NT2/D1 (cell line): ENCODE results near the gene SYCP2L.
A peak's percentile ranks its signal among the peaks of the same experiment; 100 is the strongest.

ENCODE experiments used
- DNase-seq: peaks from one replicate; pipeline ENCODE4 v3.0.0-alpha.2; 2011; ENCODE audit warnings: low read depth, low spot score
- H3K27me3 ChIP-seq: 2 replicates; pipeline ENCODE4 v1.6.0; 2011; ENCODE audit warnings: mild to moderate bottlenecking; ENCODE audit not compliant: insufficient read length, insufficient read depth
- H3K36me3 ChIP-seq: 2 replicates; pipeline ENCODE4 v1.6.1; 2011; ENCODE audit warnings: mild to moderate bottlenecking, low read length, mixed read lengths; ENCODE audit not compliant: insufficient read depth, insufficient read length
- H3K4me1 ChIP-seq: 2 replicates; pipeline ENCODE4 v1.5.1; 2011; ENCODE audit not compliant: insufficient read depth, insufficient read length
- H3K4me3 ChIP-seq: 2 replicates; pipeline ENCODE4 v1.5.1; 2011; ENCODE audit warnings: low read depth; ENCODE audit not compliant: insufficient read length
- H3K9ac ChIP-seq: 2 replicates; pipeline ENCODE4 v1.6.0; 2011; ENCODE audit warnings: low read depth; ENCODE audit not compliant: insufficient read length
- H3K9me3 ChIP-seq: 2 replicates; pipeline ENCODE4 v1.5.1; 2011; ENCODE audit warnings: mild to moderate bottlenecking, low read length; ENCODE audit not compliant: insufficient read depth
- SUZ12 ChIP-seq: IDR thresholded peaks from 2 replicates; pipeline ENCODE4 v1.6.1; 2011; ENCODE audit not compliant: insufficient read length, insufficient read depth; ENCODE audit errors: extremely low read depth
- YY1 ChIP-seq: IDR thresholded peaks from 2 replicates; pipeline ENCODE4 v1.6.1; 2011; ENCODE audit not compliant: insufficient read length, insufficient read depth
- ZNF274 ChIP-seq: IDR thresholded peaks from 2 replicates; pipeline ENCODE4 v1.6.1; 2011; ENCODE audit warnings: mild to moderate bottlenecking, low read depth, low read length

SYCP2L gene

GRCh38 chr6:10886691-10887502 lies at the start of gene SYCP2L:
SYCP2L (plus strand) TSS chr6:10887052; CDS start chr6:10887127, 75 bp downstream.
- TF ChIP-seq YY1 (no peak), SUZ12 (no peak), ZNF274 (no peak)
- Histone ChIP-seq H3K4me3 (peak within 1 kb of the TSS; percentile 66), H3K4me1 (no peaks in the 10 kb centered on the region), H3K36me3 (no peaks in the 10 kb centered on the region), H3K9me3 (no peaks in the 10 kb centered on the region), H3K27me3 (peaks cover 43% of the 10 kb centered on the region), H3K9ac (peak within 1 kb of the TSS; percentile 57)
- DNase-seq, result peak; percentile 70

GRCh38 chr6:10837622-10837994 lies 49.2 kb upstream of the SYCP2L start:
- Histone ChIP-seq H3K9me3 (peaks cover 11% of the 10 kb centered on the region; the same call in 1 of the 2 replicates), H3K36me3 (no peaks in the 10 kb centered on the region), H3K4me3 (peak overlapping the region; percentile 59), H3K27me3 (peaks cover 25% of the 10 kb centered on the region), H3K4me1 (no peaks in the 10 kb centered on the region), H3K9ac (peak overlapping the region; percentile 72)
- TF ChIP-seq SUZ12 (no peak), YY1 (no peak), ZNF274 (no peak)
- no peak for DNase-seq

- H3K9ac ChIP-seq, result peak within 1 kb of the TSS; percentile 72
- H3K9me3 ChIP-seq, result peaks cover 11% of the 10 kb centered on the region; the same call in 1 of the 2 replicates
- DNase-seq, result peak; percentile 77
- H3K27me3 ChIP-seq, result peaks cover 25% of the 10 kb centered on the region
- H3K36me3 ChIP-seq, result no peaks in the 10 kb centered on the region
- H3K4me1 ChIP-seq, result no peaks in the 10 kb centered on the region
- TF ChIP-seq YY1 (no peak), ZNF274 (no peak), SUZ12 (no peak)
- H3K4me3 ChIP-seq, result peak within 1 kb of the TSS; percentile 59
Measured at GRCh38 chr6:10837995-10838793, 48.7 kb upstream of the SYCP2L start, which contains the start of gene MAK. MAK (minus strand) TSS chr6:10838539; CDS start chr6:10830648, 7,891 bp downstream.

GRCh38 chr6:10838794-10839333 lies 48.0 kb upstream of the SYCP2L start:
- H3K36me3 ChIP-seq, result no peaks in the 10 kb centered on the region
- H3K9ac ChIP-seq, result no peak overlapping the region
- no peaks in the 10 kb centered on the region for H3K4me1 ChIP-seq
- H3K9me3 ChIP-seq, result peaks cover 11% of the 10 kb centered on the region; the same call in 1 of the 2 replicates
- DNase-seq, result no peak
- no peak overlapping the region for H3K4me3 ChIP-seq
- peaks cover 25% of the 10 kb centered on the region for H3K27me3 ChIP-seq
- TF ChIP-seq ZNF274, result no peak
- no peak for TF ChIP-seq YY1
- no peak for TF ChIP-seq SUZ12

- Histone ChIP-seq H3K9ac (no peak overlapping the region), H3K4me1 (no peaks in the 10 kb centered on the region), H3K4me3 (no peak overlapping the region), H3K36me3 (no peaks in the 10 kb centered on the region), H3K9me3 (no peaks in the 10 kb centered on the region), H3K27me3 (peaks cover 9% of the 10 kb centered on the region)
- DNase-seq, result no peak
- TF ChIP-seq ZNF274 (no peak), SUZ12 (no peak), YY1 (no peak)
Measured at GRCh38 chr6:10843554-10843953, 43.3 kb upstream of the SYCP2L start.

DNA sequence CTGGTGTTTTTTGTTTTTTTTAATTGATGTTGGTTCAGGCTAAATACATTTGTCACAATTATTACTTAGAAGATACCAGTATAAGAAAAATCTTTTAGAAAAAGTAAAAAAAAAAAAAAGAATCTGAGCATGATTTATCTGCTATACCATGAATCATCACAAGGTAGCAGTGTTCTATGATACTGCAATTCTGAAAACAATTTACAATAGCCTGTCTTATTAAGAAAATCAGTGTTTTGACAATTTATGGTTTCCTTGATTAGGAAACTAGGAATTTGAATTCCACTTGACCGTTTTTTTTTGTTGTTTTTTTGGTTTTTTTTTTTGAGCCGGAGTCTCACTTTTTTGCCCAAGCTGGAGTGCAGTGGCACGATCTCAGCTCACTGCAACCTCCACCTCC lies 39.2 kb upstream of the SYCP2L start:
- Histone ChIP-seq H3K9me3 (no peaks in the 10 kb centered on the region), H3K9ac (no peak overlapping the region), H3K36me3 (no peaks in the 10 kb centered on the region), H3K4me3 (no peak overlapping the region), H3K27me3 (no peaks in the 10 kb centered on the region), H3K4me1 (no peaks in the 10 kb centered on the region)
- no peak for DNase-seq
- TF ChIP-seq YY1, result no peak
- no peak for TF ChIP-seq SUZ12

DNA sequence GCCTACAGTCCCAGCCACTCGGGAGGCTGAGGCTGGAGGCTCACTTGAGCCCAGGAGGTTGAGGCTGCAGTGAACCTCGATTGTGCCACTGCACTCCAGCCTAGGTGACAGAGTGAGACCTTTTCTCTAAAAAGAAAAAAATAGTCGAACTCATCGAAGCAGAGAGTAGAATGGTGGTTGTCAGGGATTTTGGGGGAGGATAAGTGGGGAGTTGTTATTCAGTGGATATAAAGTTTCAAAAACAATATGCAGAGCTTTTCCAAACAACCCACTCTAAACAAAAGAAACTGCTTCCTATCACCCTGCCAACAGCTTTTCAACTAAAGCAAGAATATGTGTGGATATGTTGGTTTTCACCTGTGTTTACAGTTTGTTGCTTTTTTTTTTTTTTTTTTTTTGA lies 37.0 kb upstream of the SYCP2L start:
- H3K27me3 ChIP-seq, result no peaks in the 10 kb centered on the region
- no peaks in the 10 kb centered on the region for H3K4me1 ChIP-seq
- no peak overlapping the region for H3K9ac ChIP-seq
- no peak overlapping the region for H3K4me3 ChIP-seq
- H3K36me3 ChIP-seq, result no peaks in the 10 kb centered on the region
- TF ChIP-seq ZNF274 (no peak), SUZ12 (no peak), YY1 (no peak)
- DNase-seq, result no peak
- no peaks in the 10 kb centered on the region for H3K9me3 ChIP-seq
